ENCODE measurements around the gene LNPEP. TPM values are rescaled to one million over a fixed set of nuclear protein-coding genes. Genes with fewer than 3 reads are reported as not detected.
"Not testable (repeated sequence)": the region's sequence is repeated elsewhere in the genome, so short reads cannot be mapped to it uniquely, and the experiment has no call there.

LNPEP gene
- total RNA-seq, 1 experiment from 2014 or later = 2.8 TPM

GRCh38 chr5:96920744-96921355 is 15.0 kb upstream of the LNPEP start:
- DNase-seq = no peak
- H3K27me3 ChIP-seq (ENCODE audit: control insufficient read depth, insufficient read depth, low read length) = no peaks in the 10 kb centered on the region
- no peak overlapping the region for H3K4me3 ChIP-seq (ENCODE audit: insufficient read depth, low read depth, low read length)
- H3K36me3 ChIP-seq (replicated peaks; ENCODE audit: control insufficient read depth, insufficient read depth, low read length) = no peaks in the 10 kb centered on the region

- H3K4me3 ChIP-seq (ENCODE audit: insufficient read depth, low read depth, low read length) = no peak overlapping the region
- no peaks in the 10 kb centered on the region for H3K27me3 ChIP-seq (ENCODE audit: control insufficient read depth, insufficient read depth, low read length)
- no peaks in the 10 kb centered on the region for H3K36me3 ChIP-seq (replicated peaks; ENCODE audit: control insufficient read depth, insufficient read depth, low read length)
- DNase-seq = no peak
Measured at GRCh38 chr5:96922499-96923244, 13.2 kb upstream of the LNPEP start.

GRCh38 chr5:96924016-96924443 is 11.8 kb upstream of the LNPEP start:
- H3K4me3 ChIP-seq (ENCODE audit: insufficient read depth, low read depth, low read length) = no peak overlapping the region
- H3K27me3 ChIP-seq (ENCODE audit: control insufficient read depth, insufficient read depth, low read length) = no peaks in the 10 kb centered on the region
- DNase-seq = peak; percentile 54
- no peaks in the 10 kb centered on the region for H3K36me3 ChIP-seq (replicated peaks; ENCODE audit: control insufficient read depth, insufficient read depth, low read length)

- no peak for DNase-seq
- Histone ChIP-seq H3K27me3 (ENCODE audit: control insufficient read depth, insufficient read depth, low read length) (no peaks in the 10 kb centered on the region), H3K4me3 (ENCODE audit: insufficient read depth, low read depth, low read length) (no peak overlapping the region), H3K36me3 (replicated peaks; ENCODE audit: control insufficient read depth, insufficient read depth, low read length) (no peaks in the 10 kb centered on the region)
Measured at GRCh38 chr5:96926276-96926675, 9.6 kb upstream of the LNPEP start.

GRCh38 chr5:96927008-96927407 is 8.9 kb upstream of the LNPEP start:
- no peaks in the 10 kb centered on the region for H3K27me3 ChIP-seq (ENCODE audit: control insufficient read depth, insufficient read depth, low read length)

GRCh38 chr5:96928931-96929708 is 6.8 kb upstream of the LNPEP start:
- no peaks in the 10 kb centered on the region for H3K27me3 ChIP-seq (ENCODE audit: control insufficient read depth, insufficient read depth, low read length)
- no peak for DNase-seq
- H3K36me3 ChIP-seq (replicated peaks; ENCODE audit: control insufficient read depth, insufficient read depth, low read length) = no peaks in the 10 kb centered on the region
- H3K4me3 ChIP-seq (ENCODE audit: insufficient read depth, low read depth, low read length) = no peak overlapping the region

More at GRCh38 chr5:96927008-96927407, 8.9 kb upstream of the LNPEP start:
- no peak for DNase-seq
- no peak overlapping the region for H3K4me3 ChIP-seq (ENCODE audit: insufficient read depth, low read depth, low read length)
- no peaks in the 10 kb centered on the region for H3K36me3 ChIP-seq (replicated peaks; ENCODE audit: control insufficient read depth, insufficient read depth, low read length)

GRCh38 chr5:96930058-96930457 is 5.8 kb upstream of the LNPEP start:
- Histone ChIP-seq H3K4me3 (ENCODE audit: insufficient read depth, low read depth, low read length) (no peak overlapping the region), H3K36me3 (replicated peaks; ENCODE audit: control insufficient read depth, insufficient read depth, low read length) (no peaks in the 10 kb centered on the region), H3K27me3 (ENCODE audit: control insufficient read depth, insufficient read depth, low read length) (no peaks in the 10 kb centered on the region)
- DNase-seq = no peak

- no peak for DNase-seq
Measured at GRCh38 chr5:96930589-96930988, 5.3 kb upstream of the LNPEP start.

GRCh38 chr5:96931037-96931436 is 4.8 kb upstream of the LNPEP start:
- not testable (repeated sequence) for H3K27me3 ChIP-seq (ENCODE audit: control insufficient read depth, insufficient read depth, low read length); H3K36me3 ChIP-seq (replicated peaks; ENCODE audit: control insufficient read depth, insufficient read depth, low read length); DNase-seq; H3K4me3 ChIP-seq (ENCODE audit: insufficient read depth, low read depth, low read length)

More at GRCh38 chr5:96930589-96930988, 5.3 kb upstream of the LNPEP start:
- Histone ChIP-seq H3K4me3 (ENCODE audit: insufficient read depth, low read depth, low read length) (no peak overlapping the region), H3K36me3 (replicated peaks; ENCODE audit: control insufficient read depth, insufficient read depth, low read length) (no peaks in the 10 kb centered on the region), H3K27me3 (ENCODE audit: control insufficient read depth, insufficient read depth, low read length) (no peaks in the 10 kb centered on the region)

- no peaks in the 10 kb centered on the region for H3K36me3 ChIP-seq (replicated peaks; ENCODE audit: control insufficient read depth, insufficient read depth, low read length)
- peaks cover under 1% of the 10 kb centered on the region; the same call in 1 of the 2 replicates for H3K27me3 ChIP-seq (ENCODE audit: control insufficient read depth, insufficient read depth, low read length)
- no peak for DNase-seq
- no peak overlapping the region for H3K4me3 ChIP-seq (ENCODE audit: insufficient read depth, low read depth, low read length)
Measured at GRCh38 chr5:96931605-96932004, 4.3 kb upstream of the LNPEP start.

- H3K27me3 ChIP-seq (ENCODE audit: control insufficient read depth, insufficient read depth, low read length) = peaks cover 5% of the 10 kb centered on the region
- no peaks in the 10 kb centered on the region for H3K36me3 ChIP-seq (replicated peaks; ENCODE audit: control insufficient read depth, insufficient read depth, low read length)
- no peak for DNase-seq
- H3K4me3 ChIP-seq (ENCODE audit: insufficient read depth, low read depth, low read length) = no peak overlapping the region
Measured at GRCh38 chr5:96932026-96932425, 3.9 kb upstream of the LNPEP start.

GRCh38 chr5:96933764-96934707 is 1.8 kb upstream of the LNPEP start:
- Histone ChIP-seq H3K36me3 (replicated peaks; ENCODE audit: control insufficient read depth, insufficient read depth, low read length) (no peaks in the 10 kb centered on the region), H3K4me3 (ENCODE audit: insufficient read depth, low read depth, low read length) (peak overlapping the region; percentile 91), H3K27me3 (ENCODE audit: control insufficient read depth, insufficient read depth, low read length) (peaks cover 10% of the 10 kb centered on the region)
- no peak for DNase-seq

GRCh38 chr5:96934708-96935558 is 947 bp upstream of the LNPEP start:
- Histone ChIP-seq H3K4me3 (ENCODE audit: insufficient read depth, low read depth, low read length) (peak overlapping the region; percentile 91), H3K27me3 (ENCODE audit: control insufficient read depth, insufficient read depth, low read length) (peaks cover 10% of the 10 kb centered on the region), H3K36me3 (replicated peaks; ENCODE audit: control insufficient read depth, insufficient read depth, low read length) (no peaks in the 10 kb centered on the region)
- peak; percentile 88 for DNase-seq

All from H7 (cell line).